ENCODE measurements around the gene SPIN2A. TPM values are rescaled to one million over a fixed set of nuclear protein-coding genes. Genes with fewer than 3 reads are reported as not detected.
"Not testable (repeated sequence)": the region's sequence is repeated elsewhere in the genome, so short reads cannot be mapped to it uniquely, and the experiment has no call there.

Gene SPIN2A
- total RNA-seq, 4 donors from 2014 or later = 0.24 to 1.5 (median 0.53) TPM

DNA sequence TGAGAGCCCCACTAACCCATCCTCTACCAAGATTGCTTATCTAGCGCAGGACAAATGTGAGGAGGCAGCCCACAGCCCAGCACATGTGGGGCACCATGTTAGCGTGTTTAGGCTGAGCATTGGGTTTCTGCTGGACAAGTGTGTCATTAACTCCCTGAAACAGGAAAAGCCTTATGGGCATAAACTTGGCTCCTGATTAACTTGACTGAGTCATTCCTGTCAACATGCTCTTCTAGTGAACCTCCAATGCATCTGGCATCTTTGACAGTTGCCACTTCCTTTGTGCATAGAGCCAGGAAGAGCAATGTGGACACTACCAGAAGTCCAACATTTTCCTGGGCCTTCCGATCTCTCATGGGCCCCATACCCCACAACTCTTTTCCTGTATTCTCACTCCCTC is 2.5 kb downstream of the SPIN2A start:
- Histone ChIP-seq H3K4me3 (replicated peaks in 1 of 3) (no peak overlapping the region), H3K9me3 (no peaks in the 10 kb centered on the region), H3K27me3 (no peaks in the 10 kb centered on the region), H3K4me1 (no peaks in the 10 kb centered on the region), H3K36me3 (no peaks in the 10 kb centered on the region), H3K27ac (no peak overlapping the region)
- intact Hi-C loops (cut with DNase I) = no loop called here
- WGBS, 2 donors = 97 to 99% methylated on average over 3 of the region's 3 CpGs
- no peak for DNase-seq
- TF ChIP-seq POLR2A (IDR thresholded peaks at IDR 0.05) = no peak
- TF ChIP-seq, protein P1, sequence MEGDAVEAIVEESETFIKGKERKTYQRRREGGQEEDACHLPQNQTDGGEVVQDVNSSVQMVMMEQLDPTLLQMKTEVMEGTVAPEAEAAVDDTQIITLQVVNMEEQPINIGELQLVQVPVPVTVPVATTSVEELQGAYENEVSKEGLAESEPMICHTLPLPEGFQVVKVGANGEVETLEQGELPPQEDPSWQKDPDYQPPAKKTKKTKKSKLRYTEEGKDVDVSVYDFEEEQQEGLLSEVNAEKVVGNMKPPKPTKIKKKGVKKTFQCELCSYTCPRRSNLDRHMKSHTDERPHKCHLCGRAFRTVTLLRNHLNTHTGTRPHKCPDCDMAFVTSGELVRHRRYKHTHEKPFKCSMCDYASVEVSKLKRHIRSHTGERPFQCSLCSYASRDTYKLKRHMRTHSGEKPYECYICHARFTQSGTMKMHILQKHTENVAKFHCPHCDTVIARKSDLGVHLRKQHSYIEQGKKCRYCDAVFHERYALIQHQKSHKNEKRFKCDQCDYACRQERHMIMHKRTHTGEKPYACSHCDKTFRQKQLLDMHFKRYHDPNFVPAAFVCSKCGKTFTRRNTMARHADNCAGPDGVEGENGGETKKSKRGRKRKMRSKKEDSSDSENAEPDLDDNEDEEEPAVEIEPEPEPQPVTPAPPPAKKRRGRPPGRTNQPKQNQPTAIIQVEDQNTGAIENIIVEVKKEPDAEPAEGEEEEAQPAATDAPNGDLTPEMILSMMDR (IDR thresholded peaks at IDR 0.05) = no peak

DNA sequence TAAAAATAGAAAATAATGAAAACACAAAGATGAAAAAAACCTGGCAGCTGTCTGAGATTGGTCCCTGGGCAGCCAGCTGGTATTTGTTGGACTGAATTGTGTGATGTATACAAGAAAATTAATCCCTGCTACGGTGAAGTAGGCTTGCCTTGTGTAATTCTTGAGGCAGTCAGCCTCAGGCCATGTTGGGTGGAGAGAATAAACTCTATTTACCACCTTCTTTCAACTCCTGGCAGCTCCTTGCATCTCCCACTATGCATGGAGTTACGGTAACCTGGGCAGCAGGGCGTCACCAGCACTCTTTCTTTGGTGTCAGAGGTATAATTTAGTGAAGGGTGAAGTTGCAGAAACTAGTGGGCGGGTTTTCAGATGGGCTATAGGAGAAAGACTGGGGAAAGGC is 3.5 kb downstream of the SPIN2A start:
- Histone ChIP-seq H3K36me3 (no peaks in the 10 kb centered on the region), H3K4me1 (no peaks in the 10 kb centered on the region), H3K27ac (no peak overlapping the region), H3K9me3 (no peaks in the 10 kb centered on the region), H3K27me3 (no peaks in the 10 kb centered on the region), H3K4me3 (replicated peaks in 1 of 3) (no peak overlapping the region)
- intact Hi-C loops (cut with DNase I) = no loop called here
- TF ChIP-seq, protein P1 (IDR thresholded peaks at IDR 0.05) = no peak
- TF ChIP-seq POLR2A (IDR thresholded peaks at IDR 0.05) = no peak
- WGBS, 2 donors = 98 to 100% methylated on average over 4 of the region's 4 CpGs
- DNase-seq = no peak

DNA sequence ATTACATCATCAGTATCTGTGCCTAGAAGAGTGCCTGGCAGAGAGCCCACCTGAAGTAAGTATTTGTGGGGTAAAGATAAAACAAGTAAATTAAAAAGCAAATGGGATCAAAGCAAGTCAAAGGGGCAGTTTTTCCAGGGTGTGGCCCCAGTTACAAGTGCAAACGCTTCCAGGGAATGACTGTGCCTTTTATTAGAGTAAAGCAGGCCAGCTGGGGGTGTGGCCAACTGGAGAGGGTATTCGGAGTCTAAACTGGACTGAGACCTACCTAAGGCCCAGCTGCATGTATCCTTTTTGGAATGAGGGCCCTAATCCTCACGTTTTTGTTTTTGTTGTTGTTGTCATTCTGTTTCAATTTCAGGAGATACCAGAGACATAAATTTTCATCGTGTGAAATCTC is 3.9 kb downstream of the SPIN2A start:
- H3K36me3 ChIP-seq; H3K27ac ChIP-seq; intact Hi-C loops (cut with DNase I); H3K4me3 ChIP-seq (replicated peaks in 1 of 3); H3K27me3 ChIP-seq; H3K9me3 ChIP-seq; DNase-seq; H3K4me1 ChIP-seq: not testable (repeated sequence)
- WGBS, 2 donors = 67 to 80% methylated on average over 4 of the region's 4 CpGs

DNA sequence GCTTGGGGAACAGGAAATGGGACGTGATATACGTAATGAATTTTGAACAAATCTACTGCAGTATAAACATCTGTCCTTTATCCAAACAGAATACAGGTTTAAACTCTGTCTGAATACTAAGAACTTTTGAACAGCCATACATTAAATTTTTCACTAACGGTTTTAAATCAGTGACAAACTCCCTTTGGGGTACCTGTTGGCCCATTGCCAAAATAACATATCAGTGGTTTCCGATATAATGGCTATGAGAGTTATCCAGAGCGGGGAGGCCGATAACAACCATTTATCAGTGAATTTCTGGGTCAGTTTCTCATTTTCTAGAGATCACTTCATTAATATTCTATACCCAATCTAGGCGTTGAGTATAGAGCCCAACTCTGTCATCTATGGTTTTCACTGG is 5.2 kb downstream of the SPIN2A start:
- Histone ChIP-seq H3K27me3 (no peaks in the 10 kb centered on the region), H3K4me1 (no peaks in the 10 kb centered on the region), H3K4me3 (replicated peaks in 1 of 3) (no peak overlapping the region), H3K27ac (no peak overlapping the region), H3K9me3 (no peaks in the 10 kb centered on the region), H3K36me3 (no peaks in the 10 kb centered on the region)
- intact Hi-C loops (cut with DNase I) = no loop called here
- 95% methylated on average over 7 of the region's 7 CpGs for WGBS, 2 donors
- TF ChIP-seq, protein P1 (IDR thresholded peaks at IDR 0.05) = no peak
- no peak for TF ChIP-seq POLR2A (IDR thresholded peaks at IDR 0.05)
- no peak for DNase-seq

DNA sequence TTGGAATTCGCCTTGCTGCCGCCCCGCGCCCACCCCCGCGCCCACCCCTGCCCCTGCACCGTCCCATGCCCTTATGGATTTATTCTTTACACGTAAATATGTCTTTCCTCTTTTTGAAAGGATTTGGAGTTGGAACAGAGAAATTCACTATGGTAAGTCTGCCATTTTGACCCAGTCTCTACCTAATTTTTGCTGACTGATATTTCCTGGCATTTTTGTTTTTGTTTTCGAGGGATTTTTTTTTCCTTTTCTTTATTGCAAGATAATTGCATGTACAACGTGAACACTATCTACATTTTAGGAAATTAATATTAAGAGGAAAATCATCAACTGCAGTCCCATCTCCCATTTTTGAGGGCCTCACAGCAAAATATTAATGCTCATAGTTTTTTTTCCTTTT is 15.4 kb downstream of the SPIN2A start:
- Histone ChIP-seq H3K9me3 (no peaks in the 10 kb centered on the region), H3K4me1 (no peaks in the 10 kb centered on the region), H3K27me3 (no peaks in the 10 kb centered on the region), H3K27ac (peak overlapping the region in 2 of 3 donors; percentile 20 to 54), H3K4me3 (replicated peaks in 1 of 3) (peak overlapping the region in 2 of 3 donors; percentile 37 to 60), H3K36me3 (no peaks in the 10 kb centered on the region)
- 2% methylated on average over 10 of the region's 10 CpGs for whole genome bisulfite sequencing, 2 donors
- DNase-seq = no peak
- intact Hi-C loops (cut with DNase I) = no loop called here
- TF ChIP-seq POLR2A (IDR thresholded peaks at IDR 0.05) = no peak
- TF ChIP-seq, protein P1 (IDR thresholded peaks at IDR 0.05) = no peak

Measured in thyroid gland (tissue), 4 donors.